Muscle layer of colon (tissue), 2 donors: Measurements from ENCODE around the gene ATP5MG.

Source experiments
- H3K27ac ChIP-seq: one replicate; pipeline ENCODE4 v1.7.0; 2013; ENCODE audit warnings: low read depth, mild to moderate bottlenecking, low read length, moderate library complexity
- H3K27me3 ChIP-seq, 2 donors: one replicate each; pipeline ENCODE4 v1.7.0; 2013; ENCODE audit warnings: low read length in 2 of 2, mild to moderate bottlenecking in 2 of 2; ENCODE audit not compliant: insufficient read depth in 2 of 2, control insufficient read depth in 1 of 2
- H3K36me3 ChIP-seq: one replicate; pipeline ENCODE4 v1.7.0; 2013; ENCODE audit warnings: mild to moderate bottlenecking, low read length; ENCODE audit not compliant: insufficient read depth
- H3K4me1 ChIP-seq: one replicate; pipeline ENCODE4 v1.7.0; 2013; ENCODE audit warnings: mild to moderate bottlenecking, low read length; ENCODE audit not compliant: insufficient read depth
- H3K4me3 ChIP-seq, 2 donors: one replicate each; pipeline ENCODE4 v1.7.0; 2013; ENCODE audit warnings: low read length in 2 of 2, low read depth in 1 of 2, mild to moderate bottlenecking in 1 of 2, moderate library complexity in 1 of 2
- H3K9ac ChIP-seq: one replicate; pipeline ENCODE4 v1.7.0; 2013; ENCODE audit warnings: low read length
- H3K9me3 ChIP-seq: one replicate; pipeline ENCODE4 v1.7.0; 2013; ENCODE audit warnings: mild to moderate bottlenecking, low read length
- donor health status: abdominal sarcoma.
- donor health status: Adenocarcinoma of cecum.

Gene ATP5MG

DNA sequence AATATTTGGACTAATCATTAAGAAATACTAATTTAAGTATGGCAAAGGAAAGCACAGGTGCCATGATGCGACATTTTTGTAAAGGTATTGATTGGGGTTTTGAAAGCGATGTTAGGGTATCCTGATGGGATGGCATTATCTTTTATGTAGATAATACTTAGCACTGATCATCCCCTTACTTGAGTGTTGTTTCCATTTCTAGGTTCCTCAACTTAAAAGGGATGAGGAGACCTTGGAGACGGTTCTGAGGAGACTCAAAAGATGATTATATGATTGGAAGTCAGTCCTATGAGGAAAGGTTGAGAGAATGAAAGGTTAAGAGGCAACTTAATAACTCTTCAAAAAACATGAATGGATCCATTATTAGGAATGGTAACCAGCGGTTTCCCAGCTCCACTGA, 46.0 kb downstream of the ATP5MG start:
- Histone ChIP-seq H3K9me3 (no peaks in the 10 kb centered on the region), H3K4me1 (peaks cover 14% of the 10 kb centered on the region), H3K27ac (no peak overlapping the region), H3K27me3 (no peaks in the 10 kb centered on the region), H3K4me3 (no peak overlapping the region), H3K9ac (no peak overlapping the region), H3K36me3 (no peaks in the 10 kb centered on the region)

DNA sequence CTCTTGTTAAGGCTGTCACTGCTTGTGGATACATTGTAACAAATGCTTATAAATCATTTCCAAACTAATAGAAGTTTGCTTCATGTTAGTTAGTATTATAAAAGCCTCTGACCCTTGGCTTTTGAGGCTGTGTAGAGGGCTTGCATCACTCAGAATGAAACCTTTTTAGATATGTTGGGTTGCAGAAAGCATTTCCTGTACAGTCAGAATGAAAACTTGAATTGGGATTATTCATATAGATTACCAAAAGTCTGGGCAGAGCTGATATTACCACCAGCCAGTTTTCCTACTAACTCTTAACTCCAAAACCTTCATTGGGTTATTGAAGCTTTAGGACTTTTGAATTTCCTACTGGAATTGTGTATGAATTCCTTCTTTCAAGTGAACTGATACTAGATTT, 46.9 kb downstream of the ATP5MG start:
- Histone ChIP-seq H3K9ac (no peak overlapping the region), H3K36me3 (no peaks in the 10 kb centered on the region), H3K27ac (no peak overlapping the region), H3K4me3 (no peak overlapping the region), H3K4me1 (peaks cover 7% of the 10 kb centered on the region), H3K9me3 (no peaks in the 10 kb centered on the region), H3K27me3 (no peaks in the 10 kb centered on the region)

DNA sequence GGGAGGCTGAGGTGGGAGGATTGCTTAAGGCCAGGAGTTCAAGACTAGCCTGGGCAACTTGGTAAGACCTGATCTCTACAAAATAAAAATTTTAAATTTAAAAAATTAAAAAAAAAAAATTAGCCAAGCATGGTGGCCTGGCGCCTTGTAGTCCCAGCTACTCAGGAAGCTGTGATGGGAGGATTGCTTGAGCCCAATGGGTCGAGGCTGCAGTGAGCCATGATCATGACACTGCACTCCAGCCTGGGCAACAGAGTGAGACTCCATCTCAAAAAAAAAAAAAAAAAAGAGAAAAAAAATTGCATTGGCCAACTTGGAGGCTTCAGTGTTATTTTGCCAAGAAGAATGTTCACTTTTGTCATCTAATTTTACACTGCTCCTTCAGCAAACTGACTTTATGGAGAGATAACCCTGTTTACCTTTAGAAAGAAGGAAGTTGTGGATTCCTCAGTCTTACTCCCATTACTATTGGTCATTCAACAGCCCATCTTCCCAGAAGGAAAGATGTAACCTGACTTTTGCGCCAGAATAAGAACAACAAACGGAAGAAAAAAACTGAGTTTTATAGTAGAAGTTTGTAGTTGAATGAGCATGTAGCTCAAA, 48.0 kb downstream of the ATP5MG start:
- no peak overlapping the region for H3K9ac ChIP-seq
- H3K27me3 ChIP-seq: no peaks in the 10 kb centered on the region
- H3K36me3 ChIP-seq: no peaks in the 10 kb centered on the region
- no peaks in the 10 kb centered on the region for H3K4me1 ChIP-seq
- no peaks in the 10 kb centered on the region for H3K9me3 ChIP-seq
- H3K4me3 ChIP-seq: no peak overlapping the region
- H3K27ac ChIP-seq: no peak overlapping the region

DNA sequence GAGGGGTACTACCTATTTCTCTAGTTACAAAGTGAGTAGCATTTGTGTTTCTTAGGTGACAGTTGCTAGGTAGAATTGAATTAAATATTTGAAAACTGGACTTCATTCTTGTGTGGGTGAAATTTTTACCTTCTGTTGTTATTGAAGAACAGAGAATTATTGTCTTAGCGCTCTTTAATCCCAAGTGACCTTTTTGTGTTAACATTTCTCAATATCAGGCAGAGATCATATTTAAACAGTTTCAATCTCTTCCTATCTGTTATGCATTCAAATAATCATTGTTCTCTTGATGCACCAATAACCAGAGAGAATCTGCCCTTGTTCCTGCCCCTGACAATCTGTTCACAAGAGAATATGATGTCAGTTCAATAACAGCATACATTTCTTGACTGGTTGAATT, 49.0 kb downstream of the ATP5MG start:
- Histone ChIP-seq H3K27ac (no peak overlapping the region), H3K27me3 (no peaks in the 10 kb centered on the region), H3K4me3 (no peak overlapping the region), H3K9ac (no peak overlapping the region), H3K36me3 (no peaks in the 10 kb centered on the region), H3K4me1 (no peaks in the 10 kb centered on the region), H3K9me3 (no peaks in the 10 kb centered on the region)
